Measurements from ENCODE around the gene FMNL1. TPM values are rescaled to one million over a fixed set of nuclear protein-coding genes. Genes with fewer than 3 reads are reported as not detected.

FMNL1 gene
- polyA plus RNA-seq, 3 donors: 23.8 to 826 (median 24.8) TPM

DNA sequence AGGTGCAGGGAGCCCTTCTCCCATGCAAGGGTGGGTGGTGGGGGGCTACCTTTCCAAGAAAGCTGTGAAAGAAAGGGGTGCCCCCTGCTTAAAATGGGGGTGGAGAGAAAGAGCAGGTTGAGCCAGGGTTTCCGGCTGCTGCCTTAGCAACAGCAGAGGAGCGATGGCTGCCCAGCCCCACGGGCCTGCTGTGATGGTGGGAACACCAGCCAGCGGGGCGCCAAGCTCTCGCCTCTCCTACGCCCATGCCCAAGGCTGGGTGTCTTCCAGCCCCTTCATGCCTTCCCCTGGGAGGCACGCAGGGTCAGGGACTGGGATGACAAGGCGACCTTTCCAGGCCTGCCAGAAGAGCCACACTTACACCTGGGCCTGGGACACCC lies 3.0 kb downstream of the FMNL1 start:
- Histone ChIP-seq H2AFZ (ENCODE audit: insufficient read depth, low read depth, low read length, poor library complexity, severe bottlenecking) (no peak overlapping the region), H3K36me3 (replicated peaks in 1 of 2; ENCODE audit: control insufficient read depth in 1 of 2, insufficient read depth in 2 of 2, low read length in 2 of 2) (no peaks in the 10 kb centered on the region), H3K4me1 (ENCODE audit: control insufficient read depth in 1 of 2, insufficient read depth in 2 of 2, low read length in 2 of 2) (peaks cover 77 to 80% of the 10 kb centered on the region in 2 donors), H3K4me3 (replicated peaks in 1 of 3; ENCODE audit: low read depth in 2 of 3, low read length in 3 of 3) (peak overlapping the region; percentile 84 to 99 (median 97)), H3K9ac (ENCODE audit: insufficient read depth, low read length, poor library complexity, severe bottlenecking) (peak overlapping the region; percentile 91), H4K20me1 (ENCODE audit: insufficient read depth, low read length) (peaks cover 40% of the 10 kb centered on the region), H3K27me3 (ENCODE audit: control insufficient read depth in 2 of 2, insufficient read depth in 2 of 2, low read length in 2 of 2) (no peaks in the 10 kb centered on the region), H3K79me2 (ENCODE audit: insufficient read depth, low read length) (peaks cover 98% of the 10 kb centered on the region), H3K9me3 (replicated peaks in 1 of 2; ENCODE audit: control insufficient read depth in 1 of 2, insufficient read depth in 1 of 2, low read length in 2 of 2) (no peaks in the 10 kb centered on the region), H3K27ac (ENCODE audit: low read depth in 1 of 2, low read length in 2 of 2) (peak overlapping the region; percentile 93 to 99), H3K4me2 (replicated peaks; ENCODE audit: extremely low read depth, low read length, poor library complexity, severe bottlenecking) (peak overlapping the region; percentile 98)
- Mint-ChIP-seq H3K4me3 (peak overlapping the region; percentile 97 to 99), H3K27me3 (ENCODE audit: low read depth in 3 of 3) (peaks cover 0 to 4% (median 0%) of the 10 kb centered on the region in 3 donors), H3K4me1 (peaks cover 70% of the 10 kb centered on the region), H3K9me3 (peaks cover 0 to 3% (median 0%) of the 10 kb centered on the region in 7 donors), H3K27ac (peak overlapping the region; percentile 98 to 100 (median 100)), H3K36me3 (peaks cover 36 to 61% of the 10 kb centered on the region in 2 donors)
- intact Hi-C loops (cut with micrococcal nuclease): loop anchor here in 1 of 2 donors (5.0 kb wide), 1 partner anchor 93 kb away; the partner anchor contains the start of gene MAP3K14
- WGBS (ENCODE audit: insufficient coverage): 29% methylated on average over 9 of the region's 9 CpGs
- TF ChIP-seq, protein P1, sequence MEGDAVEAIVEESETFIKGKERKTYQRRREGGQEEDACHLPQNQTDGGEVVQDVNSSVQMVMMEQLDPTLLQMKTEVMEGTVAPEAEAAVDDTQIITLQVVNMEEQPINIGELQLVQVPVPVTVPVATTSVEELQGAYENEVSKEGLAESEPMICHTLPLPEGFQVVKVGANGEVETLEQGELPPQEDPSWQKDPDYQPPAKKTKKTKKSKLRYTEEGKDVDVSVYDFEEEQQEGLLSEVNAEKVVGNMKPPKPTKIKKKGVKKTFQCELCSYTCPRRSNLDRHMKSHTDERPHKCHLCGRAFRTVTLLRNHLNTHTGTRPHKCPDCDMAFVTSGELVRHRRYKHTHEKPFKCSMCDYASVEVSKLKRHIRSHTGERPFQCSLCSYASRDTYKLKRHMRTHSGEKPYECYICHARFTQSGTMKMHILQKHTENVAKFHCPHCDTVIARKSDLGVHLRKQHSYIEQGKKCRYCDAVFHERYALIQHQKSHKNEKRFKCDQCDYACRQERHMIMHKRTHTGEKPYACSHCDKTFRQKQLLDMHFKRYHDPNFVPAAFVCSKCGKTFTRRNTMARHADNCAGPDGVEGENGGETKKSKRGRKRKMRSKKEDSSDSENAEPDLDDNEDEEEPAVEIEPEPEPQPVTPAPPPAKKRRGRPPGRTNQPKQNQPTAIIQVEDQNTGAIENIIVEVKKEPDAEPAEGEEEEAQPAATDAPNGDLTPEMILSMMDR (IDR thresholded peaks at IDR 0.05): no peak
- DNase-seq: no peak

GRCh38 chr17:45225051-45225700 lies 3.5 kb downstream of the FMNL1 start:
- TF ChIP-seq, protein P1 (IDR thresholded peaks at IDR 0.05): no peak
- peak overlapping the region; percentile 98 for H3K4me2 ChIP-seq (replicated peaks; ENCODE audit: extremely low read depth, low read length, poor library complexity, severe bottlenecking)
- H3K36me3 Mint-ChIP-seq: peaks cover 36 to 60% of the 10 kb centered on the region in 2 donors

More at GRCh38 chr17:45225051-45225700, 3.5 kb downstream of the FMNL1 start:
- Mint-ChIP-seq H3K27ac (peak overlapping the region; percentile 98 to 100 (median 100)), H3K9me3 (peaks cover 0 to 3% (median 0%) of the 10 kb centered on the region in 7 donors), H3K4me3 (peak overlapping the region; percentile 97 to 99), H3K27me3 (ENCODE audit: low read depth in 3 of 3) (peaks cover 0 to 4% (median 0%) of the 10 kb centered on the region in 3 donors), H3K4me1 (peaks cover 70% of the 10 kb centered on the region)
- H3K4me1 ChIP-seq (ENCODE audit: control insufficient read depth in 1 of 2, insufficient read depth in 2 of 2, low read length in 2 of 2): peaks cover 77 to 80% of the 10 kb centered on the region in 2 donors
- peak in 1 of 3 donors; percentile 56 for DNase-seq
- peak overlapping the region; percentile 93 to 99 for H3K27ac ChIP-seq (ENCODE audit: low read depth in 1 of 2, low read length in 2 of 2)
- H3K36me3 ChIP-seq (replicated peaks in 1 of 2; ENCODE audit: control insufficient read depth in 1 of 2, insufficient read depth in 2 of 2, low read length in 2 of 2): no peaks in the 10 kb centered on the region
- H2AFZ ChIP-seq (ENCODE audit: insufficient read depth, low read depth, low read length, poor library complexity, severe bottlenecking): no peak overlapping the region
- H3K9me3 ChIP-seq (replicated peaks in 1 of 2; ENCODE audit: control insufficient read depth in 1 of 2, insufficient read depth in 1 of 2, low read length in 2 of 2): no peaks in the 10 kb centered on the region
- H3K79me2 ChIP-seq (ENCODE audit: insufficient read depth, low read length): peaks cover 98% of the 10 kb centered on the region
- H3K27me3 ChIP-seq (ENCODE audit: control insufficient read depth in 2 of 2, insufficient read depth in 2 of 2, low read length in 2 of 2): no peaks in the 10 kb centered on the region
- WGBS (ENCODE audit: insufficient coverage): 12% methylated on average over 7 of the region's 7 CpGs
- peaks cover 40% of the 10 kb centered on the region for H4K20me1 ChIP-seq (ENCODE audit: insufficient read depth, low read length)
- H3K9ac ChIP-seq (ENCODE audit: insufficient read depth, low read length, poor library complexity, severe bottlenecking): peak overlapping the region; percentile 91
- intact Hi-C loops (cut with micrococcal nuclease): loop anchor here in 1 of 2 donors (5.0 kb wide), 1 partner anchor 92 kb away; the partner anchor contains the start of gene MAP3K14
- H3K4me3 ChIP-seq (replicated peaks in 1 of 3; ENCODE audit: low read depth in 2 of 3, low read length in 3 of 3): peak overlapping the region; percentile 84 to 99 (median 97)

Measured in CD14-positive monocyte (primary cell).